SK-N-SH treated with all-trans-retinoic acid at 6 μM for 48 hours (cell line): ENCODE measurements around the gene FOXC1.

Experiments used
- ATAC-seq: fragments of 200-7000 bp; cut with Tn5 transposase; 3 replicates; pipeline ENCODE4 v1.9.1; 2020; ENCODE audit warnings: mild to moderate bottlenecking, moderate library complexity
- ARNTL ChIP-seq: fragments of 450-650 bp; formaldehyde crosslinking; IDR thresholded peaks from 2 replicates; pipeline ENCODE4 v1.5.0; 2020; ENCODE audit warnings: low read depth, mild to moderate bottlenecking, moderate library complexity, borderline replicate concordance
- BACH2 ChIP-seq: fragments of 250-450 bp; sonication (Bioruptor Pico); IDR thresholded peaks from 2 replicates; pipeline ENCODE4 v1.9.0; 2021; ENCODE audit warnings: mild to moderate bottlenecking, borderline replicate concordance
- CREB5 ChIP-seq: fragments of 250-450 bp; sonication (Bioruptor Pico); IDR thresholded peaks from 2 replicates; pipeline ENCODE4 v1.5.1; 2020; ENCODE audit warnings: low read depth, mild to moderate bottlenecking, moderate library complexity
- GLIS3 ChIP-seq: fragments of 250-450 bp; sonication (Bioruptor Pico); IDR thresholded peaks from 2 replicates; pipeline ENCODE4 v1.5.0; 2020; ENCODE audit warnings: mild to moderate bottlenecking, moderate library complexity
- ISL1 ChIP-seq: fragments of 250-450 bp; sonication (Bioruptor Pico); IDR thresholded peaks from 2 replicates; pipeline ENCODE4 v2.1.2; 2022; ENCODE audit warnings: mild to moderate bottlenecking, moderate library complexity
- OSR1 ChIP-seq: fragments of 250-450 bp; sonication (Bioruptor Pico); IDR thresholded peaks from 2 replicates; pipeline ENCODE4 v1.8.0; 2022; ENCODE audit warnings: moderate library complexity, mild to moderate bottlenecking, inconsistent platforms
- PPARA ChIP-seq: fragments of 250-450 bp; sonication (Bioruptor Pico); IDR thresholded peaks from 2 replicates; pipeline ENCODE4 v1.5.0; 2020; ENCODE audit warnings: mild to moderate bottlenecking, borderline replicate concordance
- RARB ChIP-seq: fragments of 250-450 bp; sonication (Bioruptor Pico); IDR thresholded peaks from 2 replicates; pipeline ENCODE4 v1.8.0; 2021; ENCODE audit warnings: mild to moderate bottlenecking, moderate library complexity
- SNAI2 ChIP-seq: fragments of 250-450 bp; sonication (Bioruptor Pico); IDR thresholded peaks from 2 replicates; pipeline ENCODE4 v1.5.0; 2020; ENCODE audit warnings: mild to moderate bottlenecking, moderate library complexity
- ZFP3 ChIP-seq: fragments of 250-450 bp; sonication (Bioruptor Pico); IDR thresholded peaks from 2 replicates; pipeline ENCODE4 v1.5.0; 2020; ENCODE audit warnings: mild to moderate bottlenecking, moderate library complexity
- ZFP30 ChIP-seq: fragments of 450-650 bp; formaldehyde crosslinking; IDR thresholded peaks from 2 replicates; pipeline ENCODE4 v1.5.0; 2022; ENCODE audit warnings: mild to moderate bottlenecking, moderate library complexity
- ZNF565 ChIP-seq: fragments of 450-650 bp; formaldehyde crosslinking; conservative IDR thresholded peaks from 2 replicates; pipeline ENCODE4 v1.5.0; 2020; ENCODE audit warnings: low read depth, mild to moderate bottlenecking, moderate library complexity
- ZNF70 ChIP-seq: fragments of 450-650 bp; formaldehyde crosslinking; IDR thresholded peaks from 2 replicates; pipeline ENCODE4 v1.5.0; 2020; ENCODE audit warnings: mild to moderate bottlenecking, moderate library complexity
- ZNF8 ChIP-seq: fragments of 450-650 bp; formaldehyde crosslinking; IDR thresholded peaks from 2 replicates; pipeline ENCODE4 v1.5.0; 2020; ENCODE audit warnings: mild to moderate bottlenecking, moderate library complexity
- TF ChIP-seq, protein P1 (sequence below): fragments of 250-450 bp; sonication (Bioruptor Pico); IDR thresholded peaks from 2 replicates; pipeline ENCODE4 v1.5.0; 2020; ENCODE audit warnings: mild to moderate bottlenecking, moderate library complexity
- TF ChIP-seq, protein P2 (sequence below): fragments of 250-450 bp; sonication (Bioruptor Pico); IDR thresholded peaks from 2 replicates; pipeline ENCODE4 v1.8.0; 2021; ENCODE audit warnings: low read depth, mild to moderate bottlenecking, moderate library complexity, borderline replicate concordance
- TF ChIP-seq, protein P3 (sequence below): fragments of 250-450 bp; sonication (Bioruptor Pico); IDR thresholded peaks from 2 replicates; pipeline ENCODE4 v1.5.1; 2021; ENCODE audit warnings: mild to moderate bottlenecking, moderate library complexity

The FOXC1 gene

GRCh38 chr6:1591243-1591642, 18.5 kb upstream of the FOXC1 start:
- no peak for ATAC-seq
- TF ChIP-seq CREB5 (CRISPR knock-in tag) (no peak), GLIS3 (no peak), ISL1 (CRISPR knock-in tag) (no peak), RARB (CRISPR knock-in tag) (no peak), ZNF70 (no peak), SNAI2 (CRISPR knock-in tag) (no peak), ZFP30 (CRISPR knock-in tag) (no peak), OSR1 (no peak), ZNF565 (CRISPR knock-in tag) (no peak), ZFP3 (CRISPR knock-in tag) (no peak), BACH2 (CRISPR knock-in tag) (no peak), PPARA (no peak), ARNTL (CRISPR knock-in tag) (no peak)
- TF ChIP-seq, protein P1, sequence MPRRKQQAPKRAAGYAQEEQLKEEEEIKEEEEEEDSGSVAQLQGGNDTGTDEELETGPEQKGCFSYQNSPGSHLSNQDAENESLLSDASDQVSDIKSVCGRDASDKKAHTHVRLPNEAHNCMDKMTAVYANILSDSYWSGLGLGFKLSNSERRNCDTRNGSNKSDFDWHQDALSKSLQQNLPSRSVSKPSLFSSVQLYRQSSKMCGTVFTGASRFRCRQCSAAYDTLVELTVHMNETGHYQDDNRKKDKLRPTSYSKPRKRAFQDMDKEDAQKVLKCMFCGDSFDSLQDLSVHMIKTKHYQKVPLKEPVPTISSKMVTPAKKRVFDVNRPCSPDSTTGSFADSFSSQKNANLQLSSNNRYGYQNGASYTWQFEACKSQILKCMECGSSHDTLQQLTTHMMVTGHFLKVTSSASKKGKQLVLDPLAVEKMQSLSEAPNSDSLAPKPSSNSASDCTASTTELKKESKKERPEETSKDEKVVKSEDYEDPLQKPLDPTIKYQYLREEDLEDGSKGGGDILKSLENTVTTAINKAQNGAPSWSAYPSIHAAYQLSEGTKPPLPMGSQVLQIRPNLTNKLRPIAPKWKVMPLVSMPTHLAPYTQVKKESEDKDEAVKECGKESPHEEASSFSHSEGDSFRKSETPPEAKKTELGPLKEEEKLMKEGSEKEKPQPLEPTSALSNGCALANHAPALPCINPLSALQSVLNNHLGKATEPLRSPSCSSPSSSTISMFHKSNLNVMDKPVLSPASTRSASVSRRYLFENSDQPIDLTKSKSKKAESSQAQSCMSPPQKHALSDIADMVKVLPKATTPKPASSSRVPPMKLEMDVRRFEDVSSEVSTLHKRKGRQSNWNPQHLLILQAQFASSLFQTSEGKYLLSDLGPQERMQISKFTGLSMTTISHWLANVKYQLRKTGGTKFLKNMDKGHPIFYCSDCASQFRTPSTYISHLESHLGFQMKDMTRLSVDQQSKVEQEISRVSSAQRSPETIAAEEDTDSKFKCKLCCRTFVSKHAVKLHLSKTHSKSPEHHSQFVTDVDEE (CRISPR knock-in tag), result no peak
- TF ChIP-seq, protein P2, sequence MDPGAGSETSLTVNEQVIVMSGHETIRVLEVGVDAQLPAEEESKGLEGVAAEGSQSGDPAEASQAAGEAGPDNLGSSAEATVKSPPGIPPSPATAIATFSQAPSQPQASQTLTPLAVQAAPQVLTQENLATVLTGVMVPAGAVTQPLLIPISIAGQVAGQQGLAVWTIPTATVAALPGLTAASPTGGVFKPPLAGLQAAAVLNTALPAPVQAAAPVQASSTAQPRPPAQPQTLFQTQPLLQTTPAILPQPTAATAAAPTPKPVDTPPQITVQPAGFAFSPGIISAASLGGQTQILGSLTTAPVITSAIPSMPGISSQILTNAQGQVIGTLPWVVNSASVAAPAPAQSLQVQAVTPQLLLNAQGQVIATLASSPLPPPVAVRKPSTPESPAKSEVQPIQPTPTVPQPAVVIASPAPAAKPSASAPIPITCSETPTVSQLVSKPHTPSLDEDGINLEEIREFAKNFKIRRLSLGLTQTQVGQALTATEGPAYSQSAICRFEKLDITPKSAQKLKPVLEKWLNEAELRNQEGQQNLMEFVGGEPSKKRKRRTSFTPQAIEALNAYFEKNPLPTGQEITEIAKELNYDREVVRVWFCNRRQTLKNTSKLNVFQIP (CRISPR knock-in tag), result no peak

DNA sequence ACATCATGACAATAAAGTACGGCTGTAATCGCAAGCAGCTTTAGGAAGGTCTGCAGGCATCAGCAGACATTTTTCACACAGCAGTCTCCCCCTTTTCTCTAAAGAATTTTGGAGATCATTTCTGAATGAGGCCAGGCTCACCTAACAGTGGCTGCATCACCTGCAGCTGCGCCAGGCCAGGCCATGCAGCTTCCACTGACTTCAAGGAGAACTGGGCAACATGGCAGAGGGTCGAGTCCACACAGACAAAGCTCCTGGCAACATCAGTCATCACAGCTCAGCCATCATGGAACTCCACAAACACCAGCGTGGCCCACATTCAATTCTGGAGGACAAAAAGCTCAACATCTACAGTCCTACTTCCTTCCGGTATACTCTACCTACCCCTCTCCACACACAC, 17.8 kb upstream of the FOXC1 start:
- no peak for ATAC-seq
- TF ChIP-seq ZNF70, result no peak
- no peak for TF ChIP-seq ZNF565 (CRISPR knock-in tag)
- TF ChIP-seq, protein P1 (CRISPR knock-in tag), result no peak
- no peak for TF ChIP-seq RARB (CRISPR knock-in tag)
- TF ChIP-seq, protein P3, sequence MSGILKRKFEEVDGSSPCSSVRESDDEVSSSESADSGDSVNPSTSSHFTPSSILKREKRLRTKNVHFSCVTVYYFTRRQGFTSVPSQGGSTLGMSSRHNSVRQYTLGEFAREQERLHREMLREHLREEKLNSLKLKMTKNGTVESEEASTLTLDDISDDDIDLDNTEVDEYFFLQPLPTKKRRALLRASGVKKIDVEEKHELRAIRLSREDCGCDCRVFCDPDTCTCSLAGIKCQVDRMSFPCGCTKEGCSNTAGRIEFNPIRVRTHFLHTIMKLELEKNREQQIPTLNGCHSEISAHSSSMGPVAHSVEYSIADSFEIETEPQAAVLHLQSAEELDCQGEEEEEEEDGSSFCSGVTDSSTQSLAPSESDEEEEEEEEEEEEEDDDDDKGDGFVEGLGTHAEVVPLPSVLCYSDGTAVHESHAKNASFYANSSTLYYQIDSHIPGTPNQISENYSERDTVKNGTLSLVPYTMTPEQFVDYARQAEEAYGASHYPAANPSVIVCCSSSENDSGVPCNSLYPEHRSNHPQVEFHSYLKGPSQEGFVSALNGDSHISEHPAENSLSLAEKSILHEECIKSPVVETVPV (CRISPR knock-in tag), result no peak
- no peak for TF ChIP-seq ARNTL (CRISPR knock-in tag)
- TF ChIP-seq, all 23 proteins: peak for 0

GRCh38 chr6:1592852-1593251, 16.9 kb upstream of the FOXC1 start:
- TF ChIP-seq, protein P1 (CRISPR knock-in tag), result no peak
- TF ChIP-seq ZNF8 (CRISPR knock-in tag), result no peak
- TF ChIP-seq ZFP30 (CRISPR knock-in tag), result no peak
- TF ChIP-seq SNAI2 (CRISPR knock-in tag), result no peak
- TF ChIP-seq PPARA, result no peak
- no peak for TF ChIP-seq RARB (CRISPR knock-in tag)
- ATAC-seq, result no peak
